SK-N-SH treated with all-trans-retinoic acid at 6 μM for 48 hours (cell line): ENCODE measurements around the gene LDB1.

Source experiments
- BACH2 ChIP-seq: fragments of 250-450 bp; sonication (Bioruptor Pico); IDR thresholded peaks from 2 replicates; pipeline ENCODE4 v1.9.0; 2021; ENCODE audit warnings: mild to moderate bottlenecking, borderline replicate concordance
- CREB5 ChIP-seq: fragments of 250-450 bp; sonication (Bioruptor Pico); IDR thresholded peaks from 2 replicates; pipeline ENCODE4 v1.5.1; 2020; ENCODE audit warnings: low read depth, mild to moderate bottlenecking, moderate library complexity
- CSRNP3 ChIP-seq: fragments of 250-450 bp; sonication (Bioruptor Pico); IDR thresholded peaks from 2 replicates; pipeline ENCODE4 v1.5.1; 2021; ENCODE audit warnings: mild to moderate bottlenecking, moderate library complexity
- PATZ1 ChIP-seq: fragments of 250-450 bp; sonication (Bioruptor Pico); IDR thresholded peaks from 2 replicates; pipeline ENCODE4 v1.8.0; 2020; ENCODE audit warnings: mild to moderate bottlenecking, moderate library complexity, borderline replicate concordance
- POU6F1 ChIP-seq: fragments of 250-450 bp; sonication (Bioruptor Pico); IDR thresholded peaks from 2 replicates; pipeline ENCODE4 v1.8.0; 2021; ENCODE audit warnings: low read depth, mild to moderate bottlenecking, moderate library complexity, borderline replicate concordance
- PPARA ChIP-seq: fragments of 250-450 bp; sonication (Bioruptor Pico); IDR thresholded peaks from 2 replicates; pipeline ENCODE4 v1.5.0; 2020; ENCODE audit warnings: mild to moderate bottlenecking, borderline replicate concordance
- RARB ChIP-seq: fragments of 250-450 bp; sonication (Bioruptor Pico); IDR thresholded peaks from 2 replicates; pipeline ENCODE4 v1.8.0; 2021; ENCODE audit warnings: mild to moderate bottlenecking, moderate library complexity
- TCF4 ChIP-seq: fragments of 250-450 bp; sonication (Bioruptor Pico); IDR thresholded peaks from 2 replicates; pipeline ENCODE4 v1.8.0; 2021; ENCODE audit warnings: mild to moderate bottlenecking, moderate library complexity, borderline replicate concordance
- TOX ChIP-seq: fragments of 250-450 bp; sonication (Bioruptor Pico); IDR thresholded peaks from 2 replicates; pipeline ENCODE4 v1.8.0; 2021; ENCODE audit warnings: mild to moderate bottlenecking, moderate library complexity, borderline replicate concordance
- TSHZ2 ChIP-seq: fragments of 250-450 bp; sonication (Bioruptor Pico); IDR thresholded peaks from 2 replicates; pipeline ENCODE4 v1.5.0; 2020; ENCODE audit warnings: mild to moderate bottlenecking, moderate library complexity
- ZC3H10 ChIP-seq: fragments of 250-450 bp; sonication (Bioruptor Pico); IDR thresholded peaks from 2 replicates; pipeline ENCODE4 v1.5.1; 2021; ENCODE audit warnings: mild to moderate bottlenecking, moderate library complexity
- ZFP3 ChIP-seq: fragments of 250-450 bp; sonication (Bioruptor Pico); IDR thresholded peaks from 2 replicates; pipeline ENCODE4 v1.5.0; 2020; ENCODE audit warnings: mild to moderate bottlenecking, moderate library complexity
- ZFP30 ChIP-seq: fragments of 450-650 bp; formaldehyde crosslinking; IDR thresholded peaks from 2 replicates; pipeline ENCODE4 v1.5.0; 2022; ENCODE audit warnings: mild to moderate bottlenecking, moderate library complexity
- ZNF565 ChIP-seq: fragments of 450-650 bp; formaldehyde crosslinking; conservative IDR thresholded peaks from 2 replicates; pipeline ENCODE4 v1.5.0; 2020; ENCODE audit warnings: low read depth, mild to moderate bottlenecking, moderate library complexity

GRCh38 chr10:102151774-102152544 lies 31.8 kb upstream of the LDB1 start, which contains the start of gene NOLC1:
- TF ChIP-seq ZNF565 (CRISPR knock-in tag) (no peak), ZC3H10 (CRISPR knock-in tag) (no peak), RARB (CRISPR knock-in tag) (no peak), TSHZ2 (CRISPR knock-in tag) (no peak), TOX (CRISPR knock-in tag) (no peak), ZFP3 (no peak), PPARA (CRISPR knock-in tag) (no peak), CREB5 (CRISPR knock-in tag) (no peak), PATZ1 (CRISPR knock-in tag) (no peak), BACH2 (CRISPR knock-in tag) (no peak), TCF4 (CRISPR knock-in tag) (no peak), CSRNP3 (CRISPR knock-in tag) (no peak), ZFP30 (no peak), POU6F1 (CRISPR knock-in tag) (no peak)
